ENCODE measurements around the gene CCDC167. TPM values are rescaled to one million over a fixed set of nuclear protein-coding genes. Genes with fewer than 3 reads are reported as not detected.

Gene CCDC167
- total RNA-seq, 4 donors from 2014 or later = 23.4 to 35.0 (median 30.8) TPM

GRCh38 chr6:37540029-37540352 lies 40.3 kb upstream of the CCDC167 start:
- H3K4me1 ChIP-seq = peaks cover 4 to 5% of the 10 kb centered on the region in 2 donors
- H3K27ac ChIP-seq = no peak overlapping the region
- no peak overlapping the region for H3K4me3 ChIP-seq
- DNase-seq (no peak), ATAC-seq (no peak)
- H3K36me3 ChIP-seq = no peaks in the 10 kb centered on the region
- H3K27me3 ChIP-seq = peaks cover 14 to 20% (median 18%) of the 10 kb centered on the region in 3 donors
- H3K9me3 ChIP-seq = no peaks in the 10 kb centered on the region
- intact Hi-C loops (cut with DNase I; ENCODE audit: low total_unique reads) (no loop called here), in situ Hi-C loops (cut with MboI; ENCODE audit: low sequenced_read_pairs in 4 of 4) (no loop called here)
- TF ChIP-seq CTCF (IDR thresholded peaks at IDR 0.05 in 4 of 5, conservative IDR thresholded peaks at IDR 0.05 in 1 of 5) = no peak
- TF ChIP-seq POLR2A (IDR thresholded peaks at IDR 0.05) = no peak

- H3K27me3 ChIP-seq = peaks cover 18 to 26% (median 24%) of the 10 kb centered on the region in 3 donors
- in situ Hi-C loops (cut with MboI; ENCODE audit: low sequenced_read_pairs in 4 of 4) (no loop called here), intact Hi-C loops (cut with DNase I; ENCODE audit: low total_unique reads) (no loop called here)
- peaks cover 4 to 5% of the 10 kb centered on the region in 2 donors for H3K4me1 ChIP-seq
- no peak overlapping the region for H3K27ac ChIP-seq
- no peak overlapping the region for H3K4me3 ChIP-seq
- TF ChIP-seq POLR2A (IDR thresholded peaks at IDR 0.05) (no peak), CTCF (IDR thresholded peaks at IDR 0.05 in 4 of 5, conservative IDR thresholded peaks at IDR 0.05 in 1 of 5) (no peak)
- no peak for DNase-seq
- H3K9me3 ChIP-seq = no peaks in the 10 kb centered on the region
- H3K36me3 ChIP-seq = no peaks in the 10 kb centered on the region
- no peak for ATAC-seq
These were observed 39.7 kb upstream of the CCDC167 start for GRCh38 chr6:37539171-37540028.

GRCh38 chr6:37538107-37538506 lies 38.4 kb upstream of the CCDC167 start:
- no peak for DNase-seq
- H3K9me3 ChIP-seq = no peaks in the 10 kb centered on the region
- peaks cover 4 to 5% of the 10 kb centered on the region in 2 donors for H3K4me1 ChIP-seq
- H3K27ac ChIP-seq = no peak overlapping the region
- in situ Hi-C loops (cut with MboI; ENCODE audit: low sequenced_read_pairs in 4 of 4) (no loop called here), intact Hi-C loops (cut with DNase I; ENCODE audit: low total_unique reads) (no loop called here)
- no peaks in the 10 kb centered on the region for H3K36me3 ChIP-seq
- peaks cover 29 to 39% (median 35%) of the 10 kb centered on the region in 3 donors for H3K27me3 ChIP-seq
- H3K4me3 ChIP-seq = no peak overlapping the region
- TF ChIP-seq CTCF (IDR thresholded peaks at IDR 0.05 in 4 of 5, conservative IDR thresholded peaks at IDR 0.05 in 1 of 5) = no peak
- ATAC-seq = no peak

GRCh38 chr6:37537548-37537947 lies 37.9 kb upstream of the CCDC167 start:
- no peak overlapping the region for H3K4me3 ChIP-seq
- intact Hi-C loops (cut with DNase I; ENCODE audit: low total_unique reads) (no loop called here), in situ Hi-C loops (cut with MboI; ENCODE audit: low sequenced_read_pairs in 4 of 4) (no loop called here)
- DNase-seq = no peak
- ATAC-seq = no peak
- no peak overlapping the region for H3K27ac ChIP-seq
- peaks cover 29 to 43% (median 41%) of the 10 kb centered on the region in 3 donors for H3K27me3 ChIP-seq
- no peaks in the 10 kb centered on the region for H3K9me3 ChIP-seq
- TF ChIP-seq CTCF (IDR thresholded peaks at IDR 0.05 in 4 of 5, conservative IDR thresholded peaks at IDR 0.05 in 1 of 5) = no peak
- TF ChIP-seq POLR2A (IDR thresholded peaks at IDR 0.05) = no peak
- H3K36me3 ChIP-seq = no peaks in the 10 kb centered on the region
- peaks cover 4 to 5% of the 10 kb centered on the region in 2 donors for H3K4me1 ChIP-seq
